HG02973 (cell line): Measurements from ENCODE around the gene MAP3K3.

Experiments used
- ATAC-seq: cut with Tn5 transposase; IDR thresholded peaks from one replicate; pipeline ENCODE4 v1.9.1; 2021; ENCODE audit warnings: moderate library complexity; ENCODE audit not compliant: unreplicated experiment

The MAP3K3 gene

GRCh38 chr17:63692195-63692816 lies 70.1 kb downstream of the MAP3K3 start:
- no peak for ATAC-seq

- no peak for ATAC-seq
Observed at GRCh38 chr17:63693411-63694113, 71.3 kb downstream of the MAP3K3 start.

- no peak for ATAC-seq
Observed at GRCh38 chr17:63694229-63694949, 72.2 kb downstream of the MAP3K3 start.

- no peak for ATAC-seq
Observed at GRCh38 chr17:63694950-63695773, 72.9 kb downstream of the MAP3K3 start.

GRCh38 chr17:63695889-63696288 lies 73.7 kb downstream of the MAP3K3 start:
- ATAC-seq, result no peak

GRCh38 chr17:63696381-63696961 lies 74.3 kb downstream of the MAP3K3 start:
- ATAC-seq, result no peak

GRCh38 chr17:63697341-63698286 lies 75.4 kb downstream of the MAP3K3 start:
- no peak for ATAC-seq

GRCh38 chr17:63698381-63698885 lies 76.2 kb downstream of the MAP3K3 start:
- no peak for ATAC-seq

GRCh38 chr17:63698886-63699637 lies 76.8 kb downstream of the MAP3K3 start:
- ATAC-seq, result no peak

GRCh38 chr17:63699638-63700527 lies 77.7 kb downstream of the MAP3K3 start, which contains the start of gene LIMD2:
TSS of gene LIMD2 (minus strand) at chr17:63700125. CDS start at chr17:63699298, 827 bp downstream.
- no peak for ATAC-seq

GRCh38 chr17:63700528-63701455 lies 78.6 kb downstream of the MAP3K3 start:
- no peak for ATAC-seq

- ATAC-seq, result no peak
Observed at GRCh38 chr17:63701456-63701820, 79.2 kb downstream of the MAP3K3 start.

GRCh38 chr17:63701868-63702720 lies 79.9 kb downstream of the MAP3K3 start:
- ATAC-seq, result no peak

GRCh38 chr17:63702721-63703015 lies 80.5 kb downstream of the MAP3K3 start:
- ATAC-seq, result no peak

GRCh38 chr17:63703029-63703428 lies 80.8 kb downstream of the MAP3K3 start:
- no peak for ATAC-seq
